ENCODE measurements around the gene MEGF11.
"Not testable (repeated sequence)": the region's sequence is repeated elsewhere in the genome, so short reads cannot be mapped to it uniquely, and the experiment has no call there.

DNA sequence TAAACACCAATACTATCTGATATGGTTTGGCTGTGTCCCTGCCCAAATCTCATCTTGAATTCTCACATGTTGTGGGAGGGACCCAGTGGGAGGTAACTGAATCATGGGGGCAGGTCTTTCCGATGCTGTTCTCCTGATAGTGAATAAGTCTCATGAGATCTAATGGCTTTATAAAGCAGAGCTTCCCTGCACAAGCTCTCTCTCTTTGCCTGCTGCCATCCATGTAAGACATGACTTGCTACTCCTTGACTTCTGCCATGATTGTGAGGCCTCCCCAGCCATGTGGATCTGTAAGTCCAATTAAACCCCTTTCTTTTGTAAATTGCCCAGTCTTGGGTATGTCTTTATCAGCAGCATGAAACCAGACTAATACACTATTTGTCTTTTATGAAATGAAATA is 9.3 kb upstream of the MEGF11 start:
- TF ChIP-seq, protein P1, sequence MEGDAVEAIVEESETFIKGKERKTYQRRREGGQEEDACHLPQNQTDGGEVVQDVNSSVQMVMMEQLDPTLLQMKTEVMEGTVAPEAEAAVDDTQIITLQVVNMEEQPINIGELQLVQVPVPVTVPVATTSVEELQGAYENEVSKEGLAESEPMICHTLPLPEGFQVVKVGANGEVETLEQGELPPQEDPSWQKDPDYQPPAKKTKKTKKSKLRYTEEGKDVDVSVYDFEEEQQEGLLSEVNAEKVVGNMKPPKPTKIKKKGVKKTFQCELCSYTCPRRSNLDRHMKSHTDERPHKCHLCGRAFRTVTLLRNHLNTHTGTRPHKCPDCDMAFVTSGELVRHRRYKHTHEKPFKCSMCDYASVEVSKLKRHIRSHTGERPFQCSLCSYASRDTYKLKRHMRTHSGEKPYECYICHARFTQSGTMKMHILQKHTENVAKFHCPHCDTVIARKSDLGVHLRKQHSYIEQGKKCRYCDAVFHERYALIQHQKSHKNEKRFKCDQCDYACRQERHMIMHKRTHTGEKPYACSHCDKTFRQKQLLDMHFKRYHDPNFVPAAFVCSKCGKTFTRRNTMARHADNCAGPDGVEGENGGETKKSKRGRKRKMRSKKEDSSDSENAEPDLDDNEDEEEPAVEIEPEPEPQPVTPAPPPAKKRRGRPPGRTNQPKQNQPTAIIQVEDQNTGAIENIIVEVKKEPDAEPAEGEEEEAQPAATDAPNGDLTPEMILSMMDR (IDR thresholded peaks at IDR 0.05 in 8 of 11, conservative IDR thresholded peaks at IDR 0.05 in 3 of 11) = not testable (repeated sequence)
- TF ChIP-seq POLR2A (IDR thresholded peaks at IDR 0.05) = not testable (repeated sequence)
